ENCODE data around the gene SNRNP25.

Gene SNRNP25

DNA sequence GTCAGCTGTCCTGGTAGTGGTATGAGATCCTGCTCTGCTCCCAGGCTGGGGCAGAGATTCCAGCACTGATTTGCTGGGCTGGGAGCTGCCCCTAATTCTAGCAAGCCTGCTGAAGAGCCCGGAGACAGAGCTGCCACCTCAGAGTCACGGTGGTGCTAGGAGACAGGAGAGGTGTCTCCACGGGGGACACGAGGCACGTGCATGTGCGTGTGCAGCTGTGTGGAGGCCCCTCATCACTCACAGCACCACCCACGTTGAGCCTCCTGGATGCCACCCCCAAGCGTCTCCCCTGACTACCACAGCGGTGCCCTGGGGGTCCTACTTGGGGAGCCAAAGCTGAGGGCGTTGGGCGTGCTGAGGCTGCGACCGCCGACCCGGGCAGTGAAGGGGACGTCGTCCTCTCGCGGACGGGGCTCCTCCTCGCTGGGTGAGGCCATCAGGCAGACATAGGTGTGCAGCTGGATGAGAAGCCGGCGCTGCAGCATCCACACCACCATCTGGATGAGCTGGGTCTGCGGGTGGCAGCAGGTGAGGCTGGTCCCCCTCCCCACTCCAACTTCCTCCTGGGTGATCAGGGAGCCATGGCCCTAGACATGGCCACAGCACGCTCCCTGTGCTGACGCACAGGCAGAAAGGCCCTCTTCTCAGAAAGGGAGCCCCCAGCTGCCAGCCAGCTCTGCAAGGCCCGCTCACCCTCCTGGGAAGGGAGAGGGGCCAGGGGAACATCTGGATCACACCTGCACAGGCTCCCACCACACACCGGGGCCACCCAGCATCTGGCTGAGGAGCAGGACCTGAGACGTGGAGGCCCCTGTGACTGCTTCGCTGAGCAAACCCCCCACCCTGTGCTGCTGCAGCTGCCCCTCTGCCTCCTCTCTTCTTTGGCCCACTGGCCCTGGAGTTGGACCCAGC is 36.0 kb downstream of the SNRNP25 start:
- Mint-ChIP-seq H3K27ac (no peak overlapping the region), H3K4me1 (peaks cover 11% of the 10 kb centered on the region), H3K4me3 (no peak overlapping the region), H3K36me3 (ENCODE audit: low read depth) (peaks cover 9% of the 10 kb centered on the region), H3K27me3 (no peaks in the 10 kb centered on the region), H3K9me3 (no peaks in the 10 kb centered on the region)
- DNase-seq: no peak
- no peak for ATAC-seq

DNA sequence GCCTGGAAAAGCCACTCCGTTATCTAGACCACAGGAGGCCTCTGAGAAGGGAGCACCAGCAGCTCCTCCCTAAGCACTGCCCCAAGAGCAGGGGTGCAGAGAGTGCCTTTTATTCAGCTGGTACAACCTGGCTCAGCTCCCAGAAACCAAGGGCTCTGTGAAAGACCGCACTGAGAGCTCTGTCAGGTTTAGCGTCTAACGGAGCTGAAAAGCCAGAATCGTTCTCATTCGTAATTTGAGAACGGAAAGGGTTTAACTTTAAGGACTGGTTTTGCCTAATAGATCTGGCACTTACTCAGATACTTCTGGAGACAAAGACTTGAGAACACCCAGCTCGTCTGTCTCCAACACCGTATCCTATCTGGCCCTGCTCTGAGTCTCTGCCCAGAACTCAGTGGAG is 37.9 kb downstream of the SNRNP25 start:
- Mint-ChIP-seq H3K4me1 (no peaks in the 10 kb centered on the region), H3K27me3 (no peaks in the 10 kb centered on the region), H3K4me3 (no peak overlapping the region), H3K27ac (no peak overlapping the region), H3K9me3 (no peaks in the 10 kb centered on the region), H3K36me3 (ENCODE audit: low read depth) (peaks cover 7% of the 10 kb centered on the region)
- DNase-seq (no peak), ATAC-seq (no peak)

DNA sequence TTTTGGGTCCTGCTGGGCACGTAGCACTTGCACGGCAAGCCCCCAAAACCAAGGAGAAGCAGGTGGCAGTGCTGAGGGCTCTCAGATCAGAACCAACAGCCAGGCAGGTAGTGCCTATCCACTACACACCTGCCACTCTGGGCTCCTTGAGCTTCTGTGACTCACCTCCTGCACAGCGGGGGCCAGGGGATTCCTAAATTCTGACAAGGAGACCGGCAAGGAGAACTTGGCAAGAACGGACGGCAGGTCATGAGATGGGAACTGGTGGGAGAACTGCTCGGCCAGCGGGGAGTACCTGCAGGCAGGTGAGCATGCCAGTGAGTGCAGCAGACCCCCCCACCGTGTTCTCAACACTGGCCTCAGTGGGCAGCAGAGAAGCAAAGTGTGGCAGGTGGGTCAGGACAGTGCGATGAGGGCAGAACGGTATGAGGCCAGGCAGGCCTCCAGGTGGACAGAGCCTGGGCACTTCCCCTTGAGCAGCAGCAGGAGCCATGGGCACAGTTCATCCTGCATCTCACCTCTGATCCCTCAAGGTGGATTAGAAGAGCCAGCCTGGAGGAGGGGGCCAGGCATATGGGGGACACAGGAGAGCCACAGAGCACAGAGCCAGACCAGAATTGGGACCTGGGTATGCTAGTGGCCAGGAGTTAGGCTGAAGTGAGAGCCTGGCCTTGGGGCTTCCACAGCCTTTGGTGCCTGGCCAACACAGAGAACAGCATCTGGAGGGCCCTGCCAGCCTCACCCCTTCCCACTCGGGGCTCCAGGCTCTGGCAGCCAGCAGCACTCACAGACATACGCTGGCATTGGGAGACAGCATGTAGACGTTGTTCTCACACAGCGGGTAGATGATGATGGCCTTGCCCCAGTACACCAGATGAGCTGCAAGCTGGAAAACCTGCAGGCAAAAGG is 39.1 kb downstream of the SNRNP25 start:
- H3K4me1 Mint-ChIP-seq: peaks cover 5% of the 10 kb centered on the region
- no peak for DNase-seq
- H3K27me3 Mint-ChIP-seq: no peaks in the 10 kb centered on the region
- no peaks in the 10 kb centered on the region for H3K9me3 Mint-ChIP-seq
- H3K4me3 Mint-ChIP-seq: no peak overlapping the region
- ATAC-seq: no peak
- no peak overlapping the region for H3K27ac Mint-ChIP-seq
- peaks cover 11% of the 10 kb centered on the region for H3K36me3 Mint-ChIP-seq (ENCODE audit: low read depth)

DNA sequence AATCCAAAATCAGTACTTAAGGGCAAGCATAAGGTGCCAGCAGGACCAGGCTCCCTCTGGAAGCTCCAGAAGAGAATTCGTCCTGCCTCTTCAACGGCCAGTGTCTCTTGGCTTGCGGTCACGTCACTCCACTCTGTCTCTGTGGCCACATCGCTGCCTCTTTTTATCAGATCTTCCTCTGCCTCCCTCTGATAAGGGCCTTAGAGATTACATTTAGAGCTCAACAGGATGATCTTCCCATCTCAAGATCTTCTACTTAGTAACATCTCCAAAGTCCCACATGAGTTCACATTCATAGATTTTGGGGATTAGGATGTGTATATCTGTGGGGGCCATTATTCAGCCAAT is 41.3 kb downstream of the SNRNP25 start:
- peaks cover 5% of the 10 kb centered on the region for H3K4me1 Mint-ChIP-seq
- no peak overlapping the region for H3K27ac Mint-ChIP-seq
- H3K27me3 Mint-ChIP-seq: no peaks in the 10 kb centered on the region
- DNase-seq: no peak
- ATAC-seq: no peak
- no peaks in the 10 kb centered on the region for H3K9me3 Mint-ChIP-seq
- H3K4me3 Mint-ChIP-seq: no peak overlapping the region
- peaks cover 10% of the 10 kb centered on the region for H3K36me3 Mint-ChIP-seq (ENCODE audit: low read depth)

DNA sequence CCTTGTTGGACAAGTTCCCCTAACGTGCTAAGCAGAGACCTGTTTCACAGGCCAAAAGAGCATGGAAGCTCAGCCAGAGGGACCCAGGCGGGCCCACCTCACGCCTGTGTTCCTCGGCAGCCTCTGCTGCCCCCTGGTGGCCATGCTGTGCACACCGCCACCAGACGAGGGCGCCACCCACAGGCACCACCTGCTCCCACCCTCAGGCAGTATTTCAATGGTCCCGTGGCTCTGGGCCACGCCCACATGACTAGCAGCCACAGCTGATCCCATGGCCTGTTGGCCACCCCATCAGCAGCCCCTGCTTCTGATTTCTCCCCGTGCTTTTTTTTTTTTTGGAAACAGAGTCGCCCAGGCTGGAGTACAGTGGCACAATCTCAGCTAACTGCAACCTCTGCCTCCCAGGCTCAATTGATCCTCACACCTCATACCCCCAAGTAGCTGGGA is 43.3 kb downstream of the SNRNP25 start:
- Mint-ChIP-seq H3K4me1 (peaks cover 5% of the 10 kb centered on the region), H3K4me3 (no peak overlapping the region), H3K27ac (no peak overlapping the region), H3K36me3 (ENCODE audit: low read depth) (peaks cover 17% of the 10 kb centered on the region), H3K9me3 (no peaks in the 10 kb centered on the region), H3K27me3 (no peaks in the 10 kb centered on the region)
- DNase-seq (peak; percentile 92), ATAC-seq (peak; percentile 88)

DNA sequence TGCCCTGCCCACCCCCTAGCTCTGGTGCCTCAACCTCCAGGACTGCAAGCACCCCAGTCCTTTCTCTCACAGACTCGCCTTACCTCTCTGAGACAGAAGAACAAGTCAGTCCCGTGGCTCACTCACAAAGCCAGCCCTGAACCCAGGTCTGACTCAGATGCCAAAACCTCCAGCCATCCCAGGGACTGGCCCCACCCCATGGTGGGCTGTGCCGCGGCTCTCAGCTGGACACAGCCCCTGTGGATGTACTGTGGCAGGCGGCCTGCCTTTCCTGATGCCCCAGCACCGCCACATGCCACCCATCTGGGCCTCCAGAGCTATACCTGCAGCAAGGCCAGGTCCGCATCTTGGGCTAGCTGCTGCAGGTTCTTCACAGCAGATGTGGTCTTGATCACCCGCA is 44.2 kb downstream of the SNRNP25 start:
- Mint-ChIP-seq H3K4me1 (peaks cover 5% of the 10 kb centered on the region), H3K4me3 (no peak overlapping the region), H3K36me3 (ENCODE audit: low read depth) (peaks cover 17% of the 10 kb centered on the region), H3K27ac (no peak overlapping the region), H3K27me3 (no peaks in the 10 kb centered on the region), H3K9me3 (no peaks in the 10 kb centered on the region)
- DNase-seq: no peak
- ATAC-seq: no peak

DNA sequence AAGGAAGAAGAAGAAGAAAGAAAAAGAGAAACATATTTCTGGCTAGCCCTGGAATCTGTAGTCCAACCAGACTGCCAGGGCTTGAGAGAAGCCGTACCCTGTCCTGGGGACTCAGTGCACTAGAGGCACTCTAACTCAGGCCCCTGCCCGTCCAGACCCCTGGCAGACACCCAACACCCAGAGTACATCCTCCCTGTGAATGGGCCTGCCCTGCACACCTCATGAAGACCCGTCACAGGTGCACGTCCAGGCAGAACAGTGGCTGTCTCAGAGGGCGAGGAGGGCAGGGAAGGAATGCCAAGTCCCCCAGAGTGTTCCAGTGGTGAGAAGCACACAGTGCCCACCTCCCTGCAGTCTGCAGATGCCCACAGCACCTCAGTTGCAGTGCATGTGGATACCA is 47.4 kb downstream of the SNRNP25 start:
- H3K4me3 Mint-ChIP-seq: no peak overlapping the region

DNA sequence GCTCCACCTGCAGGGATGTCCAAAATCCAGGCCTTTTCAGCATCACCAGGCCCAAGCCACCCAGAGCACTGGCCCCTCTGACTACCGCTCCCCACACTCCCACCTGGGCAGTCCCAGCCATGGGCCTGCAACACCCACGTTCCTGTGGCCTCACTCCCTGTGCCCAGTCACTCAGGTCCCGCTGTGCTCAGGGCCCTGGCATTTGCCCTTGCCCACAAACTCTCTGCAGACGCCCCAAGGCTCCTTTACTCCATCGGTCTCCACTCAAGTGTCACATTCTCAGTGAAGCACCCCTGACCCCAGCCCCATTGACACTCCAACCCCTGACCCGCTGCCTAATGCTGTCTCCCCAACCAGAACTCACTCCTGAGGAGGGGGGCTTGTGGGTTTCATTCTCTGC is 48.0 kb downstream of the SNRNP25 start:
- Mint-ChIP-seq H3K27me3 (no peaks in the 10 kb centered on the region), H3K9me3 (no peaks in the 10 kb centered on the region), H3K4me3 (no peak overlapping the region), H3K27ac (no peak overlapping the region), H3K4me1 (peaks cover 5% of the 10 kb centered on the region), H3K36me3 (ENCODE audit: low read depth) (peaks cover 20% of the 10 kb centered on the region)
- DNase-seq (no peak), ATAC-seq (no peak)

More for the DNA sequence above, 47.4 kb downstream of the SNRNP25 start:
- DNase-seq (no peak), ATAC-seq (no peak)
- no peak overlapping the region for H3K27ac Mint-ChIP-seq
- peaks cover 19% of the 10 kb centered on the region for H3K36me3 Mint-ChIP-seq (ENCODE audit: low read depth)
- H3K27me3 Mint-ChIP-seq: no peaks in the 10 kb centered on the region
- H3K4me1 Mint-ChIP-seq: peaks cover 5% of the 10 kb centered on the region
- H3K9me3 Mint-ChIP-seq: no peaks in the 10 kb centered on the region

DNA sequence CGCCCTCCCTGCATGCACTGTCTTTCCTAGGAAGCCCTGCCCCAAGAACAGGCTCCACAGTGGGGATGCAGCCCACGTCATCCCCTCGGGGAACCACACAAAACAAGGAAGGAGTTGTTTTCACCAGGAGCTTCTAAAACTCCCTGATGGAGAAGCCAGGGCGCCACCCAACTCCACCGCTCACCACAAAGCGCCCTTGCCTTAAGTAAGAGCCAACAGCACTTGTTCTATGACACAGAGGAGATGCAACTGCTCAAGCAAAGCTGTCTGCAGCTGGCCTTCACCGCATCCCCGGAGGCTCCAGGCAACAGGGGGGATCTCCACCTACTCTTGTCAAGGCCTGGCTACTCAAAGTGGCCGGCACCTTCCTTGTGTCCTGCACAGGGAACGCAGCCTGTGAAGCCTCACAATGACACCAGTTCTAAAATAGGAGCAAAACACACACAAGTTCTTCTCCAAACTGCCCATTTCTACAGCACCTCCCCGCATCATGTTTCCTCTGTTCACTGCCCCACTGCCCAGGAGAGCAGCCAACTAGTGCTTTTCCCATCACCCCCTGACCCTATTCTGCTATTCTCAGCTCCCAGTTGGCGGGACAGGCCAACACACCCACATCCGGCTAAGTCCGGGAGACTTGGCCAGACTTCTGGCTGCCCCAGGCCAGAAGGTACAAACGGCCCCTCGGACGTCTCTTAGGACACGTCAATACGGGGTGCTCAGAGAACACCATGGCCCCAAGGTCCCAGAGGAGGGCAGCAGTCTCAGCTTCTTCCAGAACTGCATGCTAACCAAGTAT is 48.6 kb downstream of the SNRNP25 start:
- peaks cover 18% of the 10 kb centered on the region for H3K36me3 Mint-ChIP-seq (ENCODE audit: low read depth)
- no peak overlapping the region for H3K27ac Mint-ChIP-seq
- no peaks in the 10 kb centered on the region for H3K9me3 Mint-ChIP-seq
- no peaks in the 10 kb centered on the region for H3K27me3 Mint-ChIP-seq
- ATAC-seq: no peak
- no peak overlapping the region for H3K4me3 Mint-ChIP-seq
- no peak for DNase-seq
- H3K4me1 Mint-ChIP-seq: no peaks in the 10 kb centered on the region

DNA sequence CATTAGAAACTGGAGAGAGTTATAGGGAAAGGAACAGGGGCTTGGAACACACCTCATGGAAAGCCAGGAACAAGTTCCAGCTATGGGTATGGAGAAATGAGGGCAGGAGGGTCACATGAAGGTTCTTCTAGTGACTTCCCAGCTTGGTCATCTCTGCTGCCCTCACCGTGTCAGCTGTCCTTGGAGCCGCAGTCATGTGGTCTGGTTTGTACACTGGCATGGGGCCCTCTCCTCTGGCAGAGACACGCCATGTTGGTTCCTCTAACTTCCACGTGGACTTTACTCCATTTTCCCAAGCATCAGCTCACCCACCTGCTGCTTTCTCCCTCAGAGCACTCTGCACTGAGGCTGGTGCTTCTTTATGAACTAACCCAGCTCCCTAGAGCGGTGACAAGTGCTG is 50.7 kb downstream of the SNRNP25 start:
- H3K4me1 Mint-ChIP-seq: no peaks in the 10 kb centered on the region
- H3K36me3 Mint-ChIP-seq (ENCODE audit: low read depth): peaks cover 25% of the 10 kb centered on the region
- no peaks in the 10 kb centered on the region for H3K27me3 Mint-ChIP-seq
- no peak overlapping the region for H3K4me3 Mint-ChIP-seq
- DNase-seq (no peak), ATAC-seq (no peak)
- H3K9me3 Mint-ChIP-seq: no peaks in the 10 kb centered on the region
- H3K27ac Mint-ChIP-seq: no peak overlapping the region

DNA sequence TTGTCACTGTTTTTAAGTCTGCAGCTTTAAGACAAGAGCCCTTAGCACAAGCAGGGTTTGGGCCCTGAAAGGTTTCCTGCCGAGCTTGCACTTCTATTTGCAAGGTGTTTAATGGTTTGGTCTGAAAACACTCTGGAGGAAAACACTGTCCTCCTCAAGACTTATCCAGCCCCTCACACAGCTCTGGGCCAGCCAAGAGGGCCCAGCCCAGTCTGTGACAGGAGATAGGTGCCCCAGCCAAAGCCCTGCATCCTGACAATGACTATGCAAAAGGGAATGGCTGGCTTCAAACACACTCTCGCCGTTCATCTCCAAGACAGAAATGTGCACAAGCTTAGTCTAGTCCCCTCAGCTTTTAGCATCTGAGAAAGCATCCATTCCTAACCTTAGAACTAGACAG is 51.3 kb downstream of the SNRNP25 start:
- Mint-ChIP-seq H3K27ac (no peak overlapping the region), H3K9me3 (no peaks in the 10 kb centered on the region), H3K36me3 (ENCODE audit: low read depth) (peaks cover 28% of the 10 kb centered on the region), H3K4me3 (no peak overlapping the region), H3K27me3 (no peaks in the 10 kb centered on the region), H3K4me1 (no peaks in the 10 kb centered on the region)
- DNase-seq (no peak), ATAC-seq (no peak)

DNA sequence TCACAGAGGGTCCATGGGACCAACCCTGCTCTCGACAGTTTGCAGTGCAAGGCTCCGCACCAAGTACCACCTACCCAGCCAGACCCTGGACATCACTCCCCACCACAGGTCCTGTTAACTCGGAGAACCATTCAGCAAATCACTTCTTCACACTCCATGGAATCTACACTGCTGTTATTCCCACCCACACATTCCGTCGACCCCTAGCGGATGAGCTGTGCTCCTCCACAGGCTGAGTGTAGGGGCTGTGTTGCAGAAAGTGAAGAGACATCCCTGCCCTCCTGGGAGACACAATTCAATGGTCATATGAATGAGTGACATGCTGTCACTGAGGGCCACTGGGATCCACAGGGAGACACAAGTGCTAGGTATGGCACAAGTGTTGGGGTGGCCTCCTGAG is 51.9 kb downstream of the SNRNP25 start:
- H3K27ac Mint-ChIP-seq: no peak overlapping the region
- H3K4me1 Mint-ChIP-seq: no peaks in the 10 kb centered on the region
- no peak overlapping the region for H3K4me3 Mint-ChIP-seq
- H3K36me3 Mint-ChIP-seq (ENCODE audit: low read depth): peaks cover 27% of the 10 kb centered on the region
- H3K9me3 Mint-ChIP-seq: no peaks in the 10 kb centered on the region
- no peaks in the 10 kb centered on the region for H3K27me3 Mint-ChIP-seq
- DNase-seq: no peak
- no peak for ATAC-seq

DNA sequence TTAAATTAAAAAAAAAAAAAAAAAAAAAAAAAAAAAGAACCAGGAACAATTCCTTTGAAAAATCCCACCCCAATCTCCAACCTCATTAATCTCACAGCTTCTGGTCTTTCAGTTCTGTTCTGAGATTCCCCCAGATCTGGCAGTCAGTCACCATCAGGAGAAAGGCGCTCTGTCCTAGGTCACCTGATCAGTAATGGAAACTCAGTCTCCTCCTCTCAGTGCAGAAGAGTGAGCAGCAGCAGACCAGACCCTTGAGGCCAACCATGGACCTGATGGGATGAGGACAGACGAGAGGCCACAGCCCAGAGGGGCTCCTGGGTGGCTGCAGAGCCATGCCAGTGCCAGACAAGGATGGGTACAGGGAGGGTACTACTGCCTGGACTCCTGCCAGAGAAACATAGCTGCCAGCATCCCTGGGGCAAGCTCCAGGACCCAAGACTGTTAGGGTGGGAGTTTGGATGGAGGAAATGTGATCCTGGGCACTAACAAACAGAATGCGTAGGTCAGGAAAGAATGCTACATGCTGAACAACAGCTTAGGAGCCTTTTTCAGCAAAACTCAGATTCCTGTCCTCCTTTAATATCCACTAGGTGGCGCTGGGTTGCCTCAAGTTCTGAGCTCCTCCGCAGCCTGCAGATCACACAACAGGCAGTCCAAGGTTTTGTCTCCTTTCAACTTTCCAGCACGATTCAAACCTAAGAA is 53.1 kb downstream of the SNRNP25 start:
- H3K27me3 Mint-ChIP-seq: no peaks in the 10 kb centered on the region
- peak; percentile 48 for DNase-seq
- H3K9me3 Mint-ChIP-seq: no peaks in the 10 kb centered on the region
- H3K27ac Mint-ChIP-seq: no peak overlapping the region
- H3K36me3 Mint-ChIP-seq (ENCODE audit: low read depth): peaks cover 28% of the 10 kb centered on the region
- no peak overlapping the region for H3K4me3 Mint-ChIP-seq
- ATAC-seq: peak; percentile 59
- H3K4me1 Mint-ChIP-seq: no peaks in the 10 kb centered on the region
